NB4 (cell line): Measurements from ENCODE around the gene UBE2D2.

ENCODE experiments used
- MYC ChIP-seq: IDR thresholded peaks from 2 replicates; pipeline ENCODE4 v1.6.1; 2011; ENCODE audit warnings: low read depth, low read length
- POLR2A ChIP-seq: IDR thresholded peaks from 2 replicates; pipeline ENCODE4 v1.6.1; 2011; ENCODE audit warnings: mild to moderate bottlenecking; ENCODE audit not compliant: insufficient read length; ENCODE audit errors: extremely low read depth
- TF ChIP-seq, protein P1 (sequence below): IDR thresholded peaks from one replicate; pipeline ENCODE4 v1.5.1; 2012; ENCODE audit warnings: low read depth, low read length
- TF ChIP-seq, protein P2 (sequence below): IDR thresholded peaks from 2 replicates; pipeline ENCODE4 v1.6.1; 2011; ENCODE audit warnings: low read depth, low read length

DNA sequence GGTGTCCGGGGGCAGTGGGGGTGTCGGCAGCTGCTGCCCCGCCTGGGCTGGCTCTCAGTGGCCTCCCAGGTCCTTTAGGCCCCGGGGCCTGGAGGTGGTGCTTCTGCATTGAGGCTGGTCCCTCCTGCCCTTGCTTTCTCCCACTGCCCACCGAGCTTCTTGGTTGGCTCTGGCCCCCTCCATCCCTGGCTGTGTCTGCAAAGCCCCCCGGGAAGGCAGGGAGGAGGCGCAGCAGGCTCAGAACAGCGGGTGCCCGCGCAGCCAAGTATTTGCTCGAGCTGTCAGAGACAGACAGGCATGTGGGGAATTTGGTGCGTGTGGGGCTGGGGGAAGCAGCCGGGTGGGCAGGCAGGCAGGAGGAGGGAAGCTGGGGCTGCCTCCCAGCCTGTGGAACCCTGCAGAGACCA is 98.6 kb downstream of the UBE2D2 start:
- TF ChIP-seq, protein P1, sequence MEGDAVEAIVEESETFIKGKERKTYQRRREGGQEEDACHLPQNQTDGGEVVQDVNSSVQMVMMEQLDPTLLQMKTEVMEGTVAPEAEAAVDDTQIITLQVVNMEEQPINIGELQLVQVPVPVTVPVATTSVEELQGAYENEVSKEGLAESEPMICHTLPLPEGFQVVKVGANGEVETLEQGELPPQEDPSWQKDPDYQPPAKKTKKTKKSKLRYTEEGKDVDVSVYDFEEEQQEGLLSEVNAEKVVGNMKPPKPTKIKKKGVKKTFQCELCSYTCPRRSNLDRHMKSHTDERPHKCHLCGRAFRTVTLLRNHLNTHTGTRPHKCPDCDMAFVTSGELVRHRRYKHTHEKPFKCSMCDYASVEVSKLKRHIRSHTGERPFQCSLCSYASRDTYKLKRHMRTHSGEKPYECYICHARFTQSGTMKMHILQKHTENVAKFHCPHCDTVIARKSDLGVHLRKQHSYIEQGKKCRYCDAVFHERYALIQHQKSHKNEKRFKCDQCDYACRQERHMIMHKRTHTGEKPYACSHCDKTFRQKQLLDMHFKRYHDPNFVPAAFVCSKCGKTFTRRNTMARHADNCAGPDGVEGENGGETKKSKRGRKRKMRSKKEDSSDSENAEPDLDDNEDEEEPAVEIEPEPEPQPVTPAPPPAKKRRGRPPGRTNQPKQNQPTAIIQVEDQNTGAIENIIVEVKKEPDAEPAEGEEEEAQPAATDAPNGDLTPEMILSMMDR = no peak
- TF ChIP-seq, protein P2, sequence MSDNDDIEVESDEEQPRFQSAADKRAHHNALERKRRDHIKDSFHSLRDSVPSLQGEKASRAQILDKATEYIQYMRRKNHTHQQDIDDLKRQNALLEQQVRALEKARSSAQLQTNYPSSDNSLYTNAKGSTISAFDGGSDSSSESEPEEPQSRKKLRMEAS = no peak
- TF ChIP-seq POLR2A = no peak
- TF ChIP-seq MYC = no peak
